Mesenchymal stem cell (in vitro differentiated cells and primary cell): ENCODE measurements around the gene RPS6KB2.
A peak's percentile ranks its signal among the peaks of the same experiment; 100 is the strongest.

Experiments
- DNase-seq: peaks from one replicate; pipeline ENCODE4 v3.0.0-alpha.2; 2013
- H2AFZ ChIP-seq: one replicate; pipeline ENCODE4 v1.6.1; 2013; ENCODE audit warnings: low read depth, mild to moderate bottlenecking, control low read depth, inconsistent platforms, low read length, moderate library complexity
- H2AK5ac ChIP-seq: 2 replicates; pipeline ENCODE4 v1.6.1; 2013; ENCODE audit warnings: low read length, moderate library complexity, mild to moderate bottlenecking, inconsistent platforms; ENCODE audit not compliant: severe bottlenecking
- H2BK120ac ChIP-seq: one replicate; pipeline ENCODE4 v1.6.1; 2013; ENCODE audit warnings: low read depth, mild to moderate bottlenecking, inconsistent platforms, low read length, moderate library complexity
- H2BK12ac ChIP-seq, 2 experiments: one replicate each; pipeline ENCODE4 v1.6.1; 2013; ENCODE audit warnings: inconsistent platforms in 2 of 2, low read length in 2 of 2, mild to moderate bottlenecking in 2 of 2, moderate library complexity in 2 of 2, control low read depth in 1 of 2
- H2BK15ac ChIP-seq: one replicate; pipeline ENCODE4 v1.6.1; 2013; ENCODE audit warnings: mild to moderate bottlenecking, low read depth, inconsistent platforms; ENCODE audit not compliant: poor library complexity, severe bottlenecking
- H2BK5ac ChIP-seq: 2 replicates; pipeline ENCODE4 v1.6.1; 2013; ENCODE audit warnings: low read depth, mild to moderate bottlenecking, low read length, control low read depth, inconsistent platforms; ENCODE audit not compliant: poor library complexity, severe bottlenecking
- H3K14ac ChIP-seq, 2 experiments: one replicate each; pipeline ENCODE4 v1.6.1; 2013; ENCODE audit warnings: inconsistent platforms in 2 of 2, low read length in 2 of 2, control low read depth in 1 of 2, mild to moderate bottlenecking in 1 of 2, moderate library complexity in 1 of 2
- H3K18ac ChIP-seq, 2 experiments: one replicate each; pipeline ENCODE4 v1.6.1; 2013; ENCODE audit warnings: inconsistent platforms in 2 of 2, low read length in 2 of 2, control low read depth in 1 of 2, low read depth in 1 of 2, mild to moderate bottlenecking in 1 of 2
- H3K23ac ChIP-seq, 2 experiments: one replicate each; pipeline ENCODE4 v1.6.1; 2013; ENCODE audit warnings: inconsistent platforms in 2 of 2, low read length in 2 of 2, mild to moderate bottlenecking in 2 of 2, moderate library complexity in 2 of 2, control low read depth in 1 of 2
- H3K27ac ChIP-seq: 2 replicates; pipeline ENCODE4 v1.5.1; 2013; ENCODE audit warnings: mild to moderate bottlenecking, moderate library complexity, low read length, control low read depth, inconsistent platforms; ENCODE audit not compliant: poor library complexity, severe bottlenecking
- H3K27me3 ChIP-seq, 2 experiments: 2 replicates each; pipeline versions ENCODE4 v1.6.1 to v1.7.0; 2013; ENCODE audit warnings: low read length in 2 of 2, mild to moderate bottlenecking in 2 of 2, moderate library complexity in 2 of 2, control low read depth in 1 of 2, inconsistent platforms in 1 of 2; ENCODE audit not compliant: control insufficient read depth in 1 of 2, insufficient read depth in 1 of 2
- H3K36me3 ChIP-seq, 2 experiments: 2 replicates each; pipeline versions ENCODE4 v1.6.1 to v1.7.0; 2013; ENCODE audit warnings: low read length in 2 of 2, control low read depth in 1 of 2, inconsistent platforms in 1 of 2, low read depth in 1 of 2, mild to moderate bottlenecking in 1 of 2; ENCODE audit not compliant: insufficient read depth in 2 of 2, control insufficient read depth in 1 of 2
- H3K4ac ChIP-seq, 2 experiments: one replicate each; pipeline ENCODE4 v1.6.1; 2013; ENCODE audit warnings: inconsistent platforms in 2 of 2, low read length in 2 of 2, mild to moderate bottlenecking in 2 of 2, moderate library complexity in 2 of 2, control low read depth in 1 of 2, low read depth in 1 of 2
- H3K4me1 ChIP-seq: 2 replicates; pipeline ENCODE4 v1.6.1; 2013; ENCODE audit warnings: low read depth, low read length, control low read depth; ENCODE audit not compliant: control insufficient read depth, insufficient read depth
- H3K4me2 ChIP-seq: 2 replicates; pipeline ENCODE4 v1.6.1; 2013; ENCODE audit warnings: low read length, mild to moderate bottlenecking, inconsistent platforms; ENCODE audit not compliant: poor library complexity, severe bottlenecking
- H3K4me3 ChIP-seq, 2 experiments: 2 replicates each; pipeline versions ENCODE4 v1.5.1 to v1.7.0; 2013; ENCODE audit warnings: low read length in 2 of 2, mild to moderate bottlenecking in 2 of 2, control low read depth in 1 of 2, low read depth in 1 of 2; ENCODE audit not compliant: insufficient read depth in 1 of 2
- H3K79me1 ChIP-seq: replicated peaks from 2 replicates; pipeline ENCODE4 v1.6.1; 2013; ENCODE audit warnings: mild to moderate bottlenecking, control low read depth, low read length, inconsistent platforms; ENCODE audit not compliant: poor library complexity, severe bottlenecking
- H3K9ac ChIP-seq: 2 replicates; pipeline ENCODE4 v1.7.0; 2013; ENCODE audit warnings: mild to moderate bottlenecking, low read length, moderate library complexity
- H3K9me3 ChIP-seq: 2 replicates; pipeline ENCODE4 v1.7.0; 2013; ENCODE audit warnings: mild to moderate bottlenecking, low read length; ENCODE audit not compliant: control insufficient read depth
- H4K8ac ChIP-seq: one replicate; pipeline ENCODE4 v1.6.1; 2013; ENCODE audit warnings: inconsistent platforms, mild to moderate bottlenecking, low read length, moderate library complexity
- H4K91ac ChIP-seq: one replicate; pipeline ENCODE4 v1.6.1; 2013; ENCODE audit warnings: mild to moderate bottlenecking, low read length, inconsistent platforms
- WGBS: methylation state at CpG from one replicate; pipeline ENCODE4 v1.1.7; 2013; ENCODE audit warnings: mixed read lengths; 5-methylcytosine and 5-hydroxymethylcytosine counted together

RPS6KB2 gene

DNA sequence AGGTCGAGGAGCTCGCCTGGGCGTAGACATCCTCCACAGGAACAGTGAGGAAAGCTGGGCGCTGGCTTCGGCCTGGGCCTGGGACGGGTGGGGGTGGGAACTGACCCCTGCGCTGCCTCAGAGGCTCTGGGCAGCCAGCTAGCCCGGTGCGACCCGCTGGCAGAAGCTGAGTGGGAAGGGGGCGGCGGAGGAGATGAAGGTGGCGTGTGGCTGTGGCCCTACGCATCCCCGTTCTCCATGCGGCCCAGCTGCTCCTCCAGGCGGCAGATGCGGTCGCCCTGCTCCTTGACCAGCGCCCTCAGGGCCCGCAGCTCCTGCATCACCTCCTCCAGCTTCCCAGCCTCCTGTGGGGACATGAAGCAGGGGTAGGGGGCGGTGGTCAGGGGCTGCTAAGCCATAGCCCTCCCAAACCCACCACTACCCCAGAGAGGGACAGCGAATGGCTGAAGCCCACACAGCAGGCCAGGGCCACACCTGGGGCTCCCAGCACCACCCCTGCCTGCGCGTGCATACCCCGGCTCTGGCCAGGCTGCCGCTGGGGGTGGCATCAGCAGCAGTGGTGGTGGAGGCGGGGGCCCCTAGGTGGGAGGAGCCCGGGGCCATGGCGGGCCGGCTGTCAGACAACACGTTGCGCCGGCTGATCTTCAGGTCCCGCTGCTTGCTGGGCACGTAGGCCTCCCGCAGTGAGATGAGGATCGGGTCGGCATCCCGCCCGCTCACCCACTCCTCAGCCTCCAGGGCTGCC is 10.0 kb downstream of the RPS6KB2 start:
- Histone ChIP-seq H2BK5ac (no peak overlapping the region), H3K23ac (no peak overlapping the region), H2BK15ac (peak overlapping the region; percentile 26), H3K4ac (no peak overlapping the region), H3K27me3 (no peaks in the 10 kb centered on the region), H3K4me1 (peaks cover 78% of the 10 kb centered on the region), H3K36me3 (peaks cover 66 to 87% of the 10 kb centered on the region in 2 experiments), H3K4me3 (no peak overlapping the region), H2BK120ac (no peak overlapping the region), H3K18ac (no peak overlapping the region), H2AK5ac (peak overlapping the region; percentile 97), H3K14ac (no peak overlapping the region), H3K79me1 (peaks cover 23% of the 10 kb centered on the region), H2BK12ac (no peak overlapping the region), H3K27ac (peak overlapping the region; percentile 93), H3K9ac (no peak overlapping the region), H4K8ac (no peak overlapping the region), H4K91ac (no peak overlapping the region), H3K4me2 (no peak overlapping the region), H3K9me3 (no peaks in the 10 kb centered on the region), H2AFZ (no peak overlapping the region)
- WGBS, result 96% methylated on average over 30 of the region's 41 CpGs
- DNase-seq, result no peak

DNA sequence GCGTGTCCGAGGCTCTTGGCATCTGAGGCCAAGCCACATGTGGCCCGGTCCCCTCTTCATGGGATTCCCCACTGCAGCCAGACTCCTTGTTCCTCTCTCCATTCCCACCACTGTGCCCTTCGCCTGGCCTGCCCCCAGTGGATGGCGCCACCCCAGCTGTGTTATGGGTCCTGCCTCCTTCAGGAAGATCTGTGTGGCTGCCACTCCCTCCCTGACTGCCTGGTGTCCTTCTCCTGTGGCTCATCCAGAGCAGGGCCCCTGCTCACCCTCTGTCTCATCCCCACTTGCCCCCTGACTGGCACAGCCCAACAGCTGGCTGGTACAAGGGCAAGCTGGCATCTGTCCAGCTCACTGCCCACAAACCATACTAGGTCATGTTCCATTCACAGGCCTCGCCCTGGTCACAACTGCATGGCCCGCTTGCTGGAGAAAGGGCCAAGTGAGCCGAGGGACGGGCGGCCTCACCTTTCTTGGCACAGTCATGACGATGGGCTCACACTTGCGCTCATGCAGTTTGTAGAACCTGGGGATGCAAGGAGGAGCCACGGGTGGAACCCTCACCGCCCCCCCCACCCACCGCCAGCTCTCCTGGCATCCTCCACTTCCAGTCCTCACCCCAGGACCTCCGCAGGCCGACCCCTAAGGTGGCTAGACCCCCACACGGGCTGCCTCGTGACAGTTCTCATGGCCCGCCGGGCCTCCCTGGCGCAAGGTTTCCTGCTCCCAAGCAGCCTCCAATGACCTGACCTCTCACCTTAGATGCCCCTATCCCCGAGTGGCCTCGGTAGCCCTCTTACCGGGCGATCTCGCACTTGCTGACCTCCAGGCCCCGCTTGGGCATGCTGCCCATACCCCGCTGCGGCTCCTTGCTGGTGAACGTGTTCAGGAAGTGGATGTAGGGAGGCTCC is 11.3 kb downstream of the RPS6KB2 start:
- peak; percentile 34 for DNase-seq
- Histone ChIP-seq H4K91ac (no peak overlapping the region), H2AFZ (no peak overlapping the region), H3K27ac (peak overlapping the region; percentile 81), H3K36me3 (peaks cover 53 to 75% of the 10 kb centered on the region in 2 experiments), H3K4ac (no peak overlapping the region), H3K9ac (no peak overlapping the region), H3K4me2 (no peak overlapping the region), H4K8ac (no peak overlapping the region), H3K4me1 (peaks cover 78% of the 10 kb centered on the region), H3K9me3 (no peaks in the 10 kb centered on the region), H3K79me1 (peaks cover 13% of the 10 kb centered on the region), H2BK12ac (no peak overlapping the region), H3K14ac (no peak overlapping the region), H2BK15ac (no peak overlapping the region), H3K23ac (no peak overlapping the region), H2AK5ac (peak overlapping the region; percentile 89), H3K27me3 (no peaks in the 10 kb centered on the region), H3K18ac (no peak overlapping the region), H2BK5ac (no peak overlapping the region), H2BK120ac (no peak overlapping the region), H3K4me3 (no peak overlapping the region)
- 92% methylated on average over 31 of the region's 31 CpGs for WGBS

DNA sequence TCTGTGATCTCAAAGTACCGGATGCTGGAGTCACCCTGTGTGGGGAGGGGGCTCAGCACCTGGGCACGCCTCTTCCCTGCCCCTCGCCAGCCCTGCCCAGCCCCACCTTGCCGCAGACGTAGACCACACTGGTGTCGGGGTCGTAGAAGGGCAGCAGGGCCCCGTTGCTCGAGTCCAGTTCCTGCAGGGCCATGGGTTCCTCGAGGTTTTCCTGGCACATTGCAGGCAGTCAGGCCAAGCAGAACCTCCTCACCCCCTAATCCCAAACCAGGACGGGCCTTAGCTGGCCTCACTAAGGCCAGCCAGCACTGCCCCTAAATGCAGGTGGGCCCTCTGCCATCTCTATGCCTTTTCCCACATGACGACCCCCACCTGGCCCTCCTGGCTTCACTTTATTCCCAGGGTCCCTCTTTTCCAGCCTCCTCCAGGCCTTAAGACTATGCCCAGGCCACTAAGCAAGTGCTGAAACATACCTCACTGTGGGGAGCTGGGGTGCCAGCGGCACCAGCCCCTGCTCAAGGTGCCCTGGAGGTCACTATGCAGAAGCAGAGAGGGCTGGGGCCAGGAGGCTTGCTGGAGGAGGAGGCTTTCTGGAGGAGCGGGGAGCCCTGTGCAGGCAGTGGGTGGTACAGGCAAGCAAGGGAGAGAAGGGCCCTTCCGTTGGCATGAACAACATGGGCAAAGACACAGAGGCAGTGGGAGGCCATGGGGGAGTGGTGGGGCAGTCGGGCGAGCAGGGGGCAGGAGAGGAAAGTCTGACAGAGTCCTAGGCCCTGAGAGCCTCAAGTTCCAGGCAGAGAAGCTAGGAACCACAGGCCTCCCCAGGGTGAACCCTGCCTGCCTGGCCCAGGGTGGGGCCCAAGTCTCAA is 12.2 kb downstream of the RPS6KB2 start:
- WGBS, result 91% methylated on average over 17 of the region's 17 CpGs
- peaks cover 7% of the 10 kb centered on the region for H3K79me1 ChIP-seq
- no peak overlapping the region for H2BK120ac ChIP-seq
- H3K4me2 ChIP-seq, result no peak overlapping the region
- no peak overlapping the region for H4K8ac ChIP-seq
- H3K4me1 ChIP-seq, result peaks cover 72% of the 10 kb centered on the region
- H3K4me3 ChIP-seq, result no peak overlapping the region
- H2AFZ ChIP-seq, result no peak overlapping the region
- no peaks in the 10 kb centered on the region for H3K9me3 ChIP-seq
- peaks cover 45 to 66% of the 10 kb centered on the region in 2 experiments for H3K36me3 ChIP-seq
- no peak overlapping the region for H2BK5ac ChIP-seq
- no peak overlapping the region for H3K14ac ChIP-seq
- H3K27me3 ChIP-seq, result no peaks in the 10 kb centered on the region
- H4K91ac ChIP-seq, result no peak overlapping the region
- H3K23ac ChIP-seq, result no peak overlapping the region
- no peak overlapping the region for H2AK5ac ChIP-seq
- H3K27ac ChIP-seq, result peak overlapping the region; percentile 0
- H3K9ac ChIP-seq, result no peak overlapping the region
- no peak for DNase-seq
- H3K18ac ChIP-seq, result no peak overlapping the region
- no peak overlapping the region for H3K4ac ChIP-seq
- no peak overlapping the region for H2BK15ac ChIP-seq
- peak overlapping the region in 1 of 2 experiments; percentile 26 for H2BK12ac ChIP-seq
